Breast epithelium (tissue), 4 donors: ENCODE results near the gene HPS3. TPM values are rescaled to one million over a fixed set of nuclear protein-coding genes. Genes with fewer than 3 reads are reported as not detected.
"Not testable (repeated sequence)": the region's sequence is repeated elsewhere in the genome, so short reads cannot be mapped to it uniquely, and the experiment has no call there.

ENCODE experiments used
- DNase-seq, 2 donors: peaks; one replicate each; pipeline ENCODE4 v3.0.0-alpha.2; 2019; ENCODE audit warnings: low spot score in 2 of 2
- H3K27ac ChIP-seq, 2 donors: fragments of 200-600 bp; sonication (generic) in 1 of 2; one replicate each; pipeline ENCODE4 v1.5.1; 2016 to 2019; ENCODE audit warnings: mild to moderate bottlenecking in 1 of 2
- H3K27me3 ChIP-seq, 2 donors: fragments of 200-600 bp; sonication (generic) in 1 of 2; one replicate each; pipeline versions ENCODE4 v1.5.1 to v1.6.0; 2017 to 2019; ENCODE audit warnings: control low read depth in 1 of 2, mild to moderate bottlenecking in 1 of 2
- H3K36me3 ChIP-seq: fragments of 200-600 bp; one replicate; pipeline ENCODE4 v1.5.1; 2019
- H3K4me1 ChIP-seq, 2 donors: fragments of 200-600 bp; sonication (generic); one replicate each; pipeline ENCODE4 v1.5.1; 2016 to 2019; ENCODE audit warnings: control low read depth in 1 of 2
- H3K4me3 ChIP-seq, 3 donors: fragments of 200-600 bp; sonication (generic); 1 replicate in 2 of 3; 2 replicates in 1 of 3; pipeline ENCODE4 v1.5.1; 2016 to 2019; ENCODE audit warnings: mild to moderate bottlenecking in 3 of 3, moderate library complexity in 2 of 3
- H3K9me3 ChIP-seq, 2 donors: fragments of 200-600 bp; sonication (generic) in 1 of 2; one replicate each; pipeline ENCODE4 v1.5.1; 2016 to 2019; ENCODE audit warnings: control low read depth in 1 of 2
- POLR2A ChIP-seq: fragments of 450-650 bp; IDR thresholded peaks from one replicate; pipeline ENCODE4 v1.6.1; 2016; ENCODE audit warnings: antibody characterized with exemption, mild to moderate bottlenecking, moderate library complexity
- POLR2AphosphoS5 ChIP-seq, 3 donors: sonication (generic); formaldehyde crosslinking; IDR thresholded peaks; one replicate each; pipeline ENCODE4 v1.6.1; 2017; ENCODE audit warnings: antibody characterized with exemption in 3 of 3
- intact Hi-C: fragments of 100-400 bp; cut with DNase I; formaldehyde crosslinking; loops from one replicate; pipeline ENCODE4 v1.15.1; 2023; ENCODE audit warnings: low total_unique reads
- total RNA-seq, 3 donors: library from RNA; depleted of rRNA; stranded (reverse); fragments of >200 nt; gene quantifications; one replicate each; pipeline ENCODE4 v1.1.0, GENCODE V29; 2016
- TF ChIP-seq, protein P1 (sequence below), 3 donors: fragments of 450-650 bp; IDR thresholded peaks; one replicate each; pipeline ENCODE4 v1.5.1; 2016 to 2017; ENCODE audit warnings: antibody characterized with exemption in 3 of 3, mild to moderate bottlenecking in 3 of 3, moderate library complexity in 3 of 3

HPS3 gene
- total RNA-seq, 3 donors from 2014 or later, result 14.4 to 27.1 (median 26.2) TPM

DNA sequence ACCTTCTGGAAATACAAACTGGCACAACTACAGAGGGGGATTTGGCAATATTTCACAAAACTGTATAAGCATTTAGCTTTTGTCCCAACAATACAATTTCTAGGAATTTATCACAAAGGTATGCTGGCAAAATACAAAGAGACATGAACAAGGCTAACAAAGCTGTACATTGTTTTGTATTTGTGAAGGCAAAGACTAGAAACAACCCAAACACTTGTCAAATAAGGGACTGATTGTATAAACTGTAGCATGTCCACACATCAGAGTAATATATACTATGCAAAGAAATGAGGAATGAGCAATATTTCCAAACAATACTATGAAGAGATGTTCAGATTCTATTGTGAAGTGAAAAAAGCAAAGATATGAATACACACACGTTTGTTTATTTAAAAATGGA is 65.8 kb downstream of the HPS3 start:
- Histone ChIP-seq H3K9me3 (no peaks in the 10 kb centered on the region), H3K4me3 (no peak overlapping the region), H3K27ac (no peak overlapping the region), H3K36me3 (no peaks in the 10 kb centered on the region), H3K4me1 (no peaks in the 10 kb centered on the region), H3K27me3 (no peaks in the 10 kb centered on the region)
- TF ChIP-seq POLR2A (no peak), POLR2AphosphoS5 (IDR thresholded peaks at IDR 0.05) (no peak)
- TF ChIP-seq, protein P1, sequence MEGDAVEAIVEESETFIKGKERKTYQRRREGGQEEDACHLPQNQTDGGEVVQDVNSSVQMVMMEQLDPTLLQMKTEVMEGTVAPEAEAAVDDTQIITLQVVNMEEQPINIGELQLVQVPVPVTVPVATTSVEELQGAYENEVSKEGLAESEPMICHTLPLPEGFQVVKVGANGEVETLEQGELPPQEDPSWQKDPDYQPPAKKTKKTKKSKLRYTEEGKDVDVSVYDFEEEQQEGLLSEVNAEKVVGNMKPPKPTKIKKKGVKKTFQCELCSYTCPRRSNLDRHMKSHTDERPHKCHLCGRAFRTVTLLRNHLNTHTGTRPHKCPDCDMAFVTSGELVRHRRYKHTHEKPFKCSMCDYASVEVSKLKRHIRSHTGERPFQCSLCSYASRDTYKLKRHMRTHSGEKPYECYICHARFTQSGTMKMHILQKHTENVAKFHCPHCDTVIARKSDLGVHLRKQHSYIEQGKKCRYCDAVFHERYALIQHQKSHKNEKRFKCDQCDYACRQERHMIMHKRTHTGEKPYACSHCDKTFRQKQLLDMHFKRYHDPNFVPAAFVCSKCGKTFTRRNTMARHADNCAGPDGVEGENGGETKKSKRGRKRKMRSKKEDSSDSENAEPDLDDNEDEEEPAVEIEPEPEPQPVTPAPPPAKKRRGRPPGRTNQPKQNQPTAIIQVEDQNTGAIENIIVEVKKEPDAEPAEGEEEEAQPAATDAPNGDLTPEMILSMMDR (IDR thresholded peaks at IDR 0.05), result no peak
- no peak for DNase-seq
- intact Hi-C loops, result no loop called here

DNA sequence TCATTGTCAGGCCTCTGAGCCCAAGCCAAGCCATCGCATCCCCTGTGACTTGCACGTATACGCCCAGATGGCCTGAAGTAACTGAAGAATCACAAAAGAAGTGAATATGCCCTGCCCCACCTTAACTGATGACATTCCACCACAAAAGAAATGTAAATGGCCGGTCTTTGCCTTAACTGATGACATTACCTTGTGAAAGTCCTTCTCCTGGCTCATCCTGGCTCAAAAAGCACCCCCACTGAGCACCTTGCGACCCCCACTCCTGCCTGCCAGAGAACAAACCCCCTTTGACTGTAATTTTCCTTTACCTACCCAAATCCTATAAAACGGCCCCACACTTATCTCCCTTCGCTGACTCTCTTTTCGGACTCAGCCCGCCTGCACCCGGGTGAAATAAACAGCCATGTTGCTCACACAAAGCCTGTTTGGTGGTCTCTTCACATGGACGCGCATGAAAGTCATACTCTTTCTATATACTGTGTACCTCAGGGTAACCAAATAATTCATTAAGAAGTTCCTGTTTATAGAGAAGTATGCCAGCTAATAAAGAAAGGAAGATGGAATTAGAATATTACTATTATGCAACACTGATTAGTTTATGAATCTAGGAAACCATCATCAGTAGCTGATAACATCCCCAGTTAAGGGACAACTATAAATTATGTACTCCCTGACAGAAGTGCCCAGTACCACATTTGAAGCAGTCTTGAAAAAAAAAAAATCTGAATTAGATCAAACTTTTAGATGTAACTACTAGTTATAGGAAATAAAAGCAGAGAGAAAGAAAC is 67.6 kb downstream of the HPS3 start:
- H3K4me1 ChIP-seq, H3K27me3 ChIP-seq, DNase-seq, H3K9me3 ChIP-seq, H3K27ac ChIP-seq, intact Hi-C loops, H3K36me3 ChIP-seq: not testable (repeated sequence)
- peak overlapping the region in 1 of 3 donors; percentile 7 for H3K4me3 ChIP-seq

DNA sequence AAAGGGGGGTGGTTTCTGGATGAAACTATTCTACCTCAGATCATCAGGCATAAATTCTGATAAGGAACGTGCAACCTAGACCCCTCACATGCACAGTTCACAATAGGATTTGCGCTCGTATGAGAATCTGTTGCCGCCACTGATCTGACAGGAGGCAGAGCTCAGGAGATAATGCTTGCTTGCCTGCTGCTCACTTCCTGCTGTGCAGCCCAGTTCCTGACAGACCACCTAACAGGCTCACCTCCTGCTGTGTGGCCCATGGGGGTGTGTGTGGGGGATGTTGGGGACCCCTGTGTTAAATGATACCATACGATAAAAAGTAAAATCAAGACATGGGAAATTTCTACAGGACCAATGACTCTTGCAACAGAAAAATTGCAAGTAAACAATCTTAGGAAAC is 68.2 kb downstream of the HPS3 start:
- H3K27ac ChIP-seq, result no peak overlapping the region
- intact Hi-C loops, result no loop called here

DNA sequence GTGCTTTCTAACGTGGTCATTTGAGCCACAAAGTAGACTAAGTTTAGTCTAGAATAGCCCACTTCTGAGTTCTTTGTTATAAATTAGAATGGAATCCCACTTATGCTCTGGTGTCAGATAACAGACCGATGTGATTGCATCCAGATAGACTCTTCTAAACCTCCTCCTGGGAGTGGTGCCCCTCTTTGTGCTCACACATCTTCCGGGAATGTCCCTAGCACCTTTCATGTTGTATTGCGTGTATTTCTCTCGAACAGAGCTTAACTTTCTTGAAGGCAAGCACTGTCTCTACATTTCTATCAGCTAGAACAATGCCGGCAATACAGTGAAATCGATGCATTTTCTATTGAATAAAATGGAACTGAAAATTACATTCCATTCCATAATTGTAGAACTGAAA is 69.2 kb downstream of the HPS3 start:
- Histone ChIP-seq H3K36me3 (no peaks in the 10 kb centered on the region), H3K27ac (no peak overlapping the region), H3K9me3 (no peaks in the 10 kb centered on the region), H3K4me1 (no peaks in the 10 kb centered on the region), H3K4me3 (no peak overlapping the region), H3K27me3 (no peaks in the 10 kb centered on the region)
- DNase-seq, result no peak
- no peak for TF ChIP-seq POLR2A
- TF ChIP-seq POLR2AphosphoS5 (IDR thresholded peaks at IDR 0.05), result no peak
- TF ChIP-seq, protein P1 (IDR thresholded peaks at IDR 0.05), result no peak
- intact Hi-C loops, result no loop called here

More for the DNA sequence above, 68.2 kb downstream of the HPS3 start:
- TF ChIP-seq POLR2AphosphoS5 (IDR thresholded peaks at IDR 0.05), result no peak
- TF ChIP-seq, protein P1 (IDR thresholded peaks at IDR 0.05), result no peak
- no peak for TF ChIP-seq POLR2A
- Histone ChIP-seq H3K27me3 (no peaks in the 10 kb centered on the region), H3K9me3 (no peaks in the 10 kb centered on the region), H3K36me3 (no peaks in the 10 kb centered on the region), H3K4me1 (no peaks in the 10 kb centered on the region), H3K4me3 (peak overlapping the region in 1 of 3 donors; percentile 7)
- DNase-seq, result no peak

DNA sequence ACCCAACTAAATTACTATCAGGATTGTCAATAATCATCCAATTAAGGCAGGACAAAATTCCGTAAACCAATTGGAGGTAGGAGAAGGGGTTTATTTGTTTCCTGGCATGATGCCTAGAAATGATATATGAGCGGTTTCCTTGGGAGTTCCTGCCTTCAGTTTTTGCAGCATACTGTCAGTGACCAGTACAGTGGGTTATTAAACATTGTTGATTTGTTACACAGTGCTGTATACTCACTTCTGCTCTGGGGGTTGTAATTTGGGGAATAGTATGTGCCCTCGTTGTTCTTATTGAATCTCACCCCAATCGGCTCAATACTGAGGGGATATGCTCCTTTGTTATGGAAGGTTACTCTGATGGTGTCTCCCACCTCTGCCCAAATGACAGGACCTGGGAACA is 70.0 kb downstream of the HPS3 start:
- no peak for TF ChIP-seq POLR2A
- TF ChIP-seq POLR2AphosphoS5 (IDR thresholded peaks at IDR 0.05), result no peak
- TF ChIP-seq, protein P1 (IDR thresholded peaks at IDR 0.05), result no peak
- Histone ChIP-seq H3K36me3 (no peaks in the 10 kb centered on the region), H3K9me3 (no peaks in the 10 kb centered on the region), H3K4me3 (no peak overlapping the region), H3K4me1 (no peaks in the 10 kb centered on the region), H3K27ac (no peak overlapping the region), H3K27me3 (no peaks in the 10 kb centered on the region)
- DNase-seq, result no peak
- intact Hi-C loops, result no loop called here
